Measurements from ENCODE around the gene WFIKKN2.

DNA sequence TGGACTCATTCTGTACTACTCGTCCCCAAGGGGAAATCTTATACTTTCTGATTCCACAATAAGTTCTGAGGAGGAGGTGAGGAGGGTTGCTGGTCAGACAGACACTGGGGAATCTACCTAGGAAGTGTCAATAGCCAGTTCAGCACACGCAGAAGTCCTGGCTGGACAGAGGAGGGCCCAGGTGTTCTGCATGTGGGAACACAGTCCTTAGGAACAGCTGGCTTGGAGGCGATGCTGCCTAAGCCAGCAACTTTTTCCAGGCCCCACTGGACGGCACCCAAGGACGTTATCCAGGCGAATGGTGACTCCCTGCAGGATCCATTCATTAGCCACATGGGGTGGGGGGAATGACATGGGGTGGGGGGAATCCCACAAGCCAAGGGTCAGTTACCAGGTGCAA lies 29.9 kb upstream of the WFIKKN2 start:
- TF ChIP-seq, protein P1, sequence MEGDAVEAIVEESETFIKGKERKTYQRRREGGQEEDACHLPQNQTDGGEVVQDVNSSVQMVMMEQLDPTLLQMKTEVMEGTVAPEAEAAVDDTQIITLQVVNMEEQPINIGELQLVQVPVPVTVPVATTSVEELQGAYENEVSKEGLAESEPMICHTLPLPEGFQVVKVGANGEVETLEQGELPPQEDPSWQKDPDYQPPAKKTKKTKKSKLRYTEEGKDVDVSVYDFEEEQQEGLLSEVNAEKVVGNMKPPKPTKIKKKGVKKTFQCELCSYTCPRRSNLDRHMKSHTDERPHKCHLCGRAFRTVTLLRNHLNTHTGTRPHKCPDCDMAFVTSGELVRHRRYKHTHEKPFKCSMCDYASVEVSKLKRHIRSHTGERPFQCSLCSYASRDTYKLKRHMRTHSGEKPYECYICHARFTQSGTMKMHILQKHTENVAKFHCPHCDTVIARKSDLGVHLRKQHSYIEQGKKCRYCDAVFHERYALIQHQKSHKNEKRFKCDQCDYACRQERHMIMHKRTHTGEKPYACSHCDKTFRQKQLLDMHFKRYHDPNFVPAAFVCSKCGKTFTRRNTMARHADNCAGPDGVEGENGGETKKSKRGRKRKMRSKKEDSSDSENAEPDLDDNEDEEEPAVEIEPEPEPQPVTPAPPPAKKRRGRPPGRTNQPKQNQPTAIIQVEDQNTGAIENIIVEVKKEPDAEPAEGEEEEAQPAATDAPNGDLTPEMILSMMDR (IDR thresholded peaks at IDR 0.05), result no peak
- no peak for TF ChIP-seq EZH2 (IDR thresholded peaks at IDR 0.05)

Data from neural progenitor cell (in vitro differentiated cells).